GM21423 (cell line): ENCODE measurements around the gene DUSP6.

Source experiments
- ATAC-seq: cut with Tn5 transposase; IDR thresholded peaks from one replicate; pipeline ENCODE4 v1.9.1; 2021; ENCODE audit warnings: mild to moderate bottlenecking, moderate library complexity; ENCODE audit not compliant: unreplicated experiment

The DUSP6 gene

GRCh38 chr12:89334548-89335169, 17.6 kb downstream of the DUSP6 start:
- ATAC-seq, result no peak

- ATAC-seq, result peak; percentile 75
These were observed 18.6 kb downstream of the DUSP6 start for GRCh38 chr12:89333564-89334252.

- ATAC-seq, result no peak
These were observed 23.9 kb downstream of the DUSP6 start for GRCh38 chr12:89328151-89329030.

GRCh38 chr12:89327486-89328094, 24.7 kb downstream of the DUSP6 start:
- ATAC-seq, result no peak

- ATAC-seq, result no peak
These were observed 25.9 kb downstream of the DUSP6 start for GRCh38 chr12:89326239-89327040.

- ATAC-seq, result no peak
These were observed 26.8 kb downstream of the DUSP6 start for GRCh38 chr12:89325495-89325894.

GRCh38 chr12:89324437-89324836, 27.9 kb downstream of the DUSP6 start:
- ATAC-seq, result no peak

GRCh38 chr12:89323568-89324218, 28.6 kb downstream of the DUSP6 start:
- ATAC-seq, result no peak

- ATAC-seq, result no peak
These were observed 31.6 kb downstream of the DUSP6 start for GRCh38 chr12:89320735-89321134.

GRCh38 chr12:89319606-89320005, 32.7 kb downstream of the DUSP6 start:
- ATAC-seq, result no peak

- ATAC-seq, result no peak
These were observed 33.2 kb downstream of the DUSP6 start for GRCh38 chr12:89319122-89319521.

GRCh38 chr12:89316705-89317139, 35.6 kb downstream of the DUSP6 start:
- ATAC-seq, result no peak

GRCh38 chr12:89314060-89314761, 38.1 kb downstream of the DUSP6 start:
- no peak for ATAC-seq

- no peak for ATAC-seq
These were observed 40.5 kb downstream of the DUSP6 start for GRCh38 chr12:89311703-89312293.

GRCh38 chr12:89309815-89310214, 42.5 kb downstream of the DUSP6 start:
- ATAC-seq, result no peak

GRCh38 chr12:89309440-89309802, 42.9 kb downstream of the DUSP6 start:
- no peak for ATAC-seq

- ATAC-seq, result no peak
These were observed 44.6 kb downstream of the DUSP6 start for GRCh38 chr12:89307474-89308253.

GRCh38 chr12:89306827-89307473, 45.4 kb downstream of the DUSP6 start:
- no peak for ATAC-seq
